C4-2B (cell line): Measurements from ENCODE around the gene GTF2A1.

ENCODE experiments used
- CTCF ChIP-seq: fragments of 450-650 bp; conservative IDR thresholded peaks from 2 replicates; pipeline ENCODE4 v1.5.1; 2017; ENCODE audit warnings: mild to moderate bottlenecking
- ZFX ChIP-seq: fragments of 450-650 bp; IDR thresholded peaks from 2 replicates; pipeline ENCODE4 v1.6.1; 2017

- TF ChIP-seq CTCF (no peak), ZFX (no peak)
These were observed 254 bp downstream of the GTF2A1 start for GRCh38 chr14:81220580-81220829.
